Vagina (tissue), 2 donors: ENCODE measurements around the gene S100PBP. TPM values are rescaled to one million over a fixed set of nuclear protein-coding genes. Genes with fewer than 3 reads are reported as not detected.

Source experiments
- DNase-seq, 2 donors: peaks; one replicate each; pipeline ENCODE4 v3.0.0-alpha.2; 2017; ENCODE audit errors: extremely low spot score in 2 of 2
- H3K27ac ChIP-seq: fragments of 200-600 bp; sonication (generic); one replicate; pipeline ENCODE4 v1.5.1; 2019
- H3K27me3 ChIP-seq: fragments of 200-600 bp; sonication (generic); one replicate; pipeline ENCODE4 v1.5.1; 2019
- H3K36me3 ChIP-seq, 2 donors: fragments of 200-600 bp; sonication (generic); one replicate each; pipeline ENCODE4 v1.5.1; 2017 to 2019
- H3K4me1 ChIP-seq: fragments of 200-600 bp; sonication (generic); one replicate; pipeline ENCODE4 v1.5.1; 2019
- H3K4me3 ChIP-seq, 2 donors: fragments of 200-600 bp; sonication (generic); 1 replicate in 1 of 2; 2 replicates in 1 of 2; pipeline ENCODE4 v1.5.1; 2016 to 2019
- H3K9me3 ChIP-seq: fragments of 200-600 bp; sonication (generic); one replicate; pipeline ENCODE4 v1.5.1; 2019
- POLR2A ChIP-seq, 2 donors: fragments of 450-650 bp; IDR thresholded peaks; one replicate each; pipeline ENCODE4 v1.6.1; 2017; ENCODE audit warnings: antibody characterized with exemption in 2 of 2, mild to moderate bottlenecking in 2 of 2, moderate library complexity in 2 of 2
- POLR2AphosphoS5 ChIP-seq, 2 donors: sonication (generic); formaldehyde crosslinking; IDR thresholded peaks; one replicate each; pipeline ENCODE4 v1.9.0; 2017; ENCODE audit warnings: antibody characterized with exemption in 2 of 2, mild to moderate bottlenecking in 2 of 2, low read depth in 1 of 2; ENCODE audit not compliant: insufficient read depth in 1 of 2
- intact Hi-C: fragments of 100-400 bp; cut with DNase I; formaldehyde crosslinking; loops from one replicate; pipeline ENCODE4 v1.15.1; 2023
- total RNA-seq: library from RNA; depleted of rRNA; stranded (reverse); fragments of >200 nt; gene quantifications from one replicate; pipeline ENCODE4 v1.2.3, GENCODE V29; 2016
- TF ChIP-seq, protein P1 (sequence below), 3 experiments: fragments of 450-650 bp in 2 of 3; fragments of 200-600 bp in 1 of 3; sonication (generic) in 1 of 3; IDR thresholded peaks; one replicate each; pipeline ENCODE4 v1.5.1; 2017 to 2019; ENCODE audit warnings: antibody characterized with exemption in 3 of 3, mild to moderate bottlenecking in 2 of 3, moderate library complexity in 2 of 3

The S100PBP gene
- total RNA-seq, 1 donor from 2014 or later: 19.6 TPM

- TF ChIP-seq, protein P1, sequence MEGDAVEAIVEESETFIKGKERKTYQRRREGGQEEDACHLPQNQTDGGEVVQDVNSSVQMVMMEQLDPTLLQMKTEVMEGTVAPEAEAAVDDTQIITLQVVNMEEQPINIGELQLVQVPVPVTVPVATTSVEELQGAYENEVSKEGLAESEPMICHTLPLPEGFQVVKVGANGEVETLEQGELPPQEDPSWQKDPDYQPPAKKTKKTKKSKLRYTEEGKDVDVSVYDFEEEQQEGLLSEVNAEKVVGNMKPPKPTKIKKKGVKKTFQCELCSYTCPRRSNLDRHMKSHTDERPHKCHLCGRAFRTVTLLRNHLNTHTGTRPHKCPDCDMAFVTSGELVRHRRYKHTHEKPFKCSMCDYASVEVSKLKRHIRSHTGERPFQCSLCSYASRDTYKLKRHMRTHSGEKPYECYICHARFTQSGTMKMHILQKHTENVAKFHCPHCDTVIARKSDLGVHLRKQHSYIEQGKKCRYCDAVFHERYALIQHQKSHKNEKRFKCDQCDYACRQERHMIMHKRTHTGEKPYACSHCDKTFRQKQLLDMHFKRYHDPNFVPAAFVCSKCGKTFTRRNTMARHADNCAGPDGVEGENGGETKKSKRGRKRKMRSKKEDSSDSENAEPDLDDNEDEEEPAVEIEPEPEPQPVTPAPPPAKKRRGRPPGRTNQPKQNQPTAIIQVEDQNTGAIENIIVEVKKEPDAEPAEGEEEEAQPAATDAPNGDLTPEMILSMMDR (IDR thresholded peaks at IDR 0.05): no peak
- TF ChIP-seq POLR2AphosphoS5 (IDR thresholded peaks at IDR 0.05; ENCODE audit: insufficient read depth in 1 of 2, low read depth in 1 of 2) (no peak), POLR2A (IDR thresholded peaks at IDR 0.05) (no peak)
- Histone ChIP-seq H3K4me3 (no peak overlapping the region), H3K4me1 (peaks cover 4% of the 10 kb centered on the region), H3K27ac (no peak overlapping the region), H3K27me3 (no peaks in the 10 kb centered on the region), H3K36me3 (peaks cover 0 to 31% of the 10 kb centered on the region in 2 donors), H3K9me3 (no peaks in the 10 kb centered on the region)
- no peak for DNase-seq
- intact Hi-C loops: no loop called here
Observed at GRCh38 chr1:32808580-32808979, 8.9 kb upstream of the S100PBP start.

DNA sequence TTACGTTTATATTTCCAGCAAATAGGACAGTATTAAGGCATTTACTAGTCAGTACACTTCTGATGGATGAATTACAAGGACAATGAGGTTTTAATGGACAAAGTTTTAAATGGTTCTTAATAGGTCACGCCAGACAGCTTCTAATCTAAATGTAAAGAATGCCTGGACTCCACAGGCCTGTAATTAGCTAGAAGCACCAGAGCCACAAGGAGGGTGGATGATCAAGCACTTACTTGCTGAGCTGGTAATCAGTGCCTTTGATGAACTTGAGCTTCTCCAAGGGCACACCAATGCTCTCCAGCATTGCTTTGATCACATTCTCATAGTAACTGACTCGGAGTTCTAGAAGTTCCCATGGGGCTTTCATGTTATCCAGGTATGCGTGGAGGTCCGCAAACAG is 7.1 kb upstream of the S100PBP start:
- no peak for DNase-seq
- TF ChIP-seq POLR2AphosphoS5 (IDR thresholded peaks at IDR 0.05; ENCODE audit: insufficient read depth in 1 of 2, low read depth in 1 of 2) (no peak), POLR2A (IDR thresholded peaks at IDR 0.05) (no peak)
- TF ChIP-seq, protein P1 (IDR thresholded peaks at IDR 0.05): no peak
- Histone ChIP-seq H3K27me3 (no peaks in the 10 kb centered on the region), H3K4me3 (no peak overlapping the region), H3K27ac (no peak overlapping the region), H3K9me3 (no peaks in the 10 kb centered on the region), H3K4me1 (peaks cover 22% of the 10 kb centered on the region), H3K36me3 (peaks cover 0 to 28% of the 10 kb centered on the region in 2 donors)
- intact Hi-C loops: no loop called here

GRCh38 chr1:32811265-32811664 is 6.2 kb upstream of the S100PBP start:
- Histone ChIP-seq H3K27ac (no peak overlapping the region), H3K4me3 (no peak overlapping the region), H3K36me3 (peaks cover 0 to 23% of the 10 kb centered on the region in 2 donors), H3K9me3 (no peaks in the 10 kb centered on the region), H3K4me1 (peaks cover 31% of the 10 kb centered on the region), H3K27me3 (no peaks in the 10 kb centered on the region)
- intact Hi-C loops: no loop called here
- DNase-seq: no peak
- TF ChIP-seq, protein P1 (IDR thresholded peaks at IDR 0.05): no peak
- no peak for TF ChIP-seq POLR2AphosphoS5 (IDR thresholded peaks at IDR 0.05; ENCODE audit: insufficient read depth in 1 of 2, low read depth in 1 of 2)
- no peak for TF ChIP-seq POLR2A (IDR thresholded peaks at IDR 0.05)

- peaks cover 0 to 23% of the 10 kb centered on the region in 2 donors for H3K36me3 ChIP-seq
- TF ChIP-seq POLR2A (IDR thresholded peaks at IDR 0.05) (no peak), POLR2AphosphoS5 (IDR thresholded peaks at IDR 0.05; ENCODE audit: insufficient read depth in 1 of 2, low read depth in 1 of 2) (no peak)
- TF ChIP-seq, protein P1 (IDR thresholded peaks at IDR 0.05): no peak
- no peak overlapping the region for H3K27ac ChIP-seq
- H3K4me3 ChIP-seq: no peak overlapping the region
- H3K9me3 ChIP-seq: no peaks in the 10 kb centered on the region
- DNase-seq: no peak
- H3K4me1 ChIP-seq: peaks cover 37% of the 10 kb centered on the region
- intact Hi-C loops: no loop called here
- no peaks in the 10 kb centered on the region for H3K27me3 ChIP-seq
Observed at GRCh38 chr1:32811917-32812316, 5.5 kb upstream of the S100PBP start.

DNA sequence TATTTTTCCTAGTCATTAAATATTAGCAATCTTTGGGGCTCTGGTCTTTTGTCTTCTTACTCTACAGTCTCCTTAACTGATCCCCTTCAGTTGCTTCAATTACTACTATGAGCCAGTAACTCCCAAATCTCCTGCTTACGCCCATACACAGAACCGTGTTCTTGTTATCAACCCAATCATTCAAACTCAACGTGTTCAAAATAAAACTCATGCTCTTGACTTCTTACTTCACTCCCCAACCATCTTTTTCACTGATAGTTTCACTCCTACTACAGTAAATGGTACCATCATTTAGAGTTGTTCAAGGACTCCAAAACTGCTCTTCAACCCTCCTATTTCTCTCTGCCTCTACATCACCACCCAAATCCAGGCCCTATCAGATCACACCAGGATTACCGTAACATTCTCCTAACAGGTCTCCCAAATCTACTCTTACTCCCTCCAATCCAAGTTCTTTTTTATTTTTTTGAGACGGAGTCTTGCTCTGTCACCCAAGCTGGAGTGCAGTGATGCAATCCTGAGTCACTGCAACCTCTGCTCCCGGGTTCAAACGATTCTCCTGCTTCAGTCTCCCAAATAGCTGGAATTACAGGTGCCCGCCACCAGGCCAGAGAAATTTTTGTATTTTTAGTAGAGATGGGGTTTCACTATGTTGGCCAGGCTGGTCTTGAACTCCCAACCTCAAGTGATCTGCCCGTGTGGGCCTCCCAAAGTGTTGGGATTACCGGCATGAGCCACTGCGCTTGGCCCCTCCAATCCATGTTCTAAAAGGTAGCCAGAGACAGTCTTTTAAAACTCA is 3.3 kb upstream of the S100PBP start:
- Histone ChIP-seq H3K36me3 (peaks cover 0 to 19% of the 10 kb centered on the region in 2 donors), H3K27me3 (no peaks in the 10 kb centered on the region), H3K4me1 (peaks cover 46% of the 10 kb centered on the region), H3K9me3 (no peaks in the 10 kb centered on the region), H3K27ac (peak overlapping the region; percentile 96), H3K4me3 (peak overlapping the region in 1 of 2 donors; percentile 15)
- intact Hi-C loops: no loop called here
- no peak for DNase-seq
- TF ChIP-seq, protein P1 (IDR thresholded peaks at IDR 0.05): no peak
- TF ChIP-seq POLR2AphosphoS5 (IDR thresholded peaks at IDR 0.05; ENCODE audit: insufficient read depth in 1 of 2, low read depth in 1 of 2): no peak
- no peak for TF ChIP-seq POLR2A (IDR thresholded peaks at IDR 0.05)
